Neural progenitor cell (in vitro differentiated cells): ENCODE results near the gene LRRC51. TPM values are rescaled to one million over a fixed set of nuclear protein-coding genes. Genes with fewer than 3 reads are reported as not detected.

Experiments used
- DNase-seq: peaks from one replicate; pipeline ENCODE4 v3.0.0-alpha.2; 2016; ENCODE audit warnings: low spot score
- H2AFZ ChIP-seq: fragments of 200-600 bp; sonication (generic); replicated peaks from 2 replicates; pipeline ENCODE4 v1.6.1; 2016; ENCODE audit warnings: antibody characterized with exemption
- H3F3A ChIP-seq: fragments of 200-600 bp; sonication (generic); 2 replicates; pipeline ENCODE4 v1.6.1; 2016; ENCODE audit warnings: antibody characterized with exemption, low read depth
- H3K27ac ChIP-seq: fragments of 200-600 bp; sonication (generic); 2 replicates; pipeline ENCODE4 v1.5.1; 2016; ENCODE audit warnings: mild to moderate bottlenecking
- H3K27me3 ChIP-seq: fragments of 200-600 bp; sonication (generic); 2 replicates; pipeline ENCODE4 v1.6.1; 2016; ENCODE audit warnings: mild to moderate bottlenecking, moderate library complexity
- H3K36me3 ChIP-seq: fragments of 200-600 bp; sonication (generic); 2 replicates; pipeline ENCODE4 v1.5.1; 2016
- H3K4me1 ChIP-seq: fragments of 200-600 bp; sonication (generic); 2 replicates; pipeline ENCODE4 v1.6.1; 2016; ENCODE audit warnings: mixed run types
- H3K4me2 ChIP-seq: fragments of 200-600 bp; sonication (generic); 2 replicates; pipeline ENCODE4 v1.6.1; 2016
- H3K4me3 ChIP-seq: fragments of 200-600 bp; sonication (generic); 2 replicates; pipeline ENCODE4 v1.5.1; 2016
- H3K79me2 ChIP-seq: fragments of 200-600 bp; sonication (generic); 2 replicates; pipeline ENCODE4 v1.6.1; 2016; ENCODE audit warnings: low read depth
- H3K9ac ChIP-seq: fragments of 200-600 bp; sonication (generic); 2 replicates; pipeline ENCODE4 v1.6.1; 2016
- H3K9me3 ChIP-seq: fragments of 200-600 bp; sonication (generic); 2 replicates; pipeline ENCODE4 v1.5.1; 2016; ENCODE audit warnings: low read depth
- H4K20me1 ChIP-seq: fragments of 200-600 bp; sonication (generic); 2 replicates; pipeline ENCODE4 v1.6.1; 2016; ENCODE audit warnings: low read depth
- H3K27ac Mint-ChIP-seq: 3 replicates; pipeline ENCODE4 v1.8.0; 2021; ENCODE audit warnings: mixed read lengths
- H3K27me3 Mint-ChIP-seq: 2 replicates; pipeline ENCODE4 v1.8.0; 2022; ENCODE audit warnings: low read depth, mild to moderate bottlenecking, inconsistent platforms, moderate library complexity, mixed read lengths; ENCODE audit not compliant: insufficient read depth
- H3K36me3 Mint-ChIP-seq: 3 replicates; pipeline ENCODE4 v1.8.0; 2021; ENCODE audit warnings: mixed read lengths
- H3K4me1 Mint-ChIP-seq: 3 replicates; pipeline ENCODE4 v1.8.0; 2021; ENCODE audit warnings: mixed read lengths
- H3K4me3 Mint-ChIP-seq: 3 replicates; pipeline ENCODE4 v1.8.0; 2021; ENCODE audit warnings: mild to moderate bottlenecking, moderate library complexity, mixed read lengths
- H3K9me3 Mint-ChIP-seq: 3 replicates; pipeline ENCODE4 v1.8.0; 2020; ENCODE audit warnings: mixed read lengths
- EZH2 ChIP-seq: fragments of 200-600 bp; sonication (generic); IDR thresholded peaks from 2 replicates; pipeline ENCODE4 v1.6.1; 2017; ENCODE audit warnings: antibody characterized with exemption, mild to moderate bottlenecking, moderate library complexity
- EZH2phosphoT487 ChIP-seq: fragments of 200-600 bp; sonication (generic); IDR thresholded peaks from 2 replicates; pipeline ENCODE4 v1.6.1; 2017; ENCODE audit warnings: antibody characterized with exemption
- total RNA-seq: library from RNA; depleted of rRNA; stranded (reverse); fragments of >200 nt; gene quantifications from 2 replicates; pipeline ENCODE4 v1.2.3, GENCODE V29; 2015; ENCODE audit warnings: low replicate concordance
- TF ChIP-seq, protein P1 (sequence below): fragments of 200-600 bp; sonication (generic); IDR thresholded peaks from 2 replicates; pipeline ENCODE4 v1.5.1; 2017; ENCODE audit warnings: antibody characterized with exemption, mild to moderate bottlenecking

The LRRC51 gene
- total RNA-seq, 1 donor from 2014 or later: 10.5 TPM

DNA sequence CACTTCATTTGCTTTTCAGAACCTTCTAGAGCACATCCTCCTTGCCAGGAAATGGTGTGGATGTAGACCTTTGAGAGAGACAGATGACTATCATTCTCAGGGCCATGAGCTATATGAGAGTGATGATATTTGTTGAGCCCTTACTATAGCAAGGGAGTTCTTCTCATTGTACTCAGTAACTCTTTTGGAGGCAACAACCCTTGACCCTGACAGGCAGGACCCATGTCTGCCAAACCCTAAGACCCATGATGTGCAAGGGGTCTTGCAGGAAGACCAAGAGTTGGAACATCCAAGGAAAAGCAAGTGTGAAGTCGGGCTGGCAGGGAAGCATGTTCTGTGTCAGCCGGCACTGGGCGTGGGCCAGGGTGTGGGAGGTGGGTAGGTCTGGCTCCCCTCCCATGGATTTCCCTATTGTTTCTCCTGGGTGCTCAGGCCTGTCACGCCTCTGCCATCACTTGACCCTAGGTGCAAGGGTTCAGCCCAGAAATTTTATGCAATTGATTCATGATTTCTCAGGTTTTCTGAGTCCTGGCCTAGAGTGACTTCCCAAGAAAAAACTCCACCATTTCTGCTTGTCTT, 56.1 kb downstream of the LRRC51 start:
- Mint-ChIP-seq H3K36me3 (no peaks in the 10 kb centered on the region), H3K27ac (no peak overlapping the region), H3K9me3 (no peaks in the 10 kb centered on the region), H3K27me3 (peaks cover 17% of the 10 kb centered on the region), H3K4me1 (no peaks in the 10 kb centered on the region), H3K4me3 (no peak overlapping the region)
- Histone ChIP-seq H3K27ac (no peak overlapping the region), H4K20me1 (no peaks in the 10 kb centered on the region), H3K4me3 (no peak overlapping the region), H3K79me2 (no peaks in the 10 kb centered on the region), H2AFZ (no peak overlapping the region), H3F3A (no peaks in the 10 kb centered on the region), H3K27me3 (peaks cover 23% of the 10 kb centered on the region), H3K9ac (no peak overlapping the region), H3K4me2 (no peak overlapping the region), H3K4me1 (no peaks in the 10 kb centered on the region), H3K36me3 (no peaks in the 10 kb centered on the region), H3K9me3 (no peaks in the 10 kb centered on the region)
- DNase-seq: no peak
- TF ChIP-seq EZH2phosphoT487 (no peak), EZH2 (no peak)
- TF ChIP-seq, protein P1, sequence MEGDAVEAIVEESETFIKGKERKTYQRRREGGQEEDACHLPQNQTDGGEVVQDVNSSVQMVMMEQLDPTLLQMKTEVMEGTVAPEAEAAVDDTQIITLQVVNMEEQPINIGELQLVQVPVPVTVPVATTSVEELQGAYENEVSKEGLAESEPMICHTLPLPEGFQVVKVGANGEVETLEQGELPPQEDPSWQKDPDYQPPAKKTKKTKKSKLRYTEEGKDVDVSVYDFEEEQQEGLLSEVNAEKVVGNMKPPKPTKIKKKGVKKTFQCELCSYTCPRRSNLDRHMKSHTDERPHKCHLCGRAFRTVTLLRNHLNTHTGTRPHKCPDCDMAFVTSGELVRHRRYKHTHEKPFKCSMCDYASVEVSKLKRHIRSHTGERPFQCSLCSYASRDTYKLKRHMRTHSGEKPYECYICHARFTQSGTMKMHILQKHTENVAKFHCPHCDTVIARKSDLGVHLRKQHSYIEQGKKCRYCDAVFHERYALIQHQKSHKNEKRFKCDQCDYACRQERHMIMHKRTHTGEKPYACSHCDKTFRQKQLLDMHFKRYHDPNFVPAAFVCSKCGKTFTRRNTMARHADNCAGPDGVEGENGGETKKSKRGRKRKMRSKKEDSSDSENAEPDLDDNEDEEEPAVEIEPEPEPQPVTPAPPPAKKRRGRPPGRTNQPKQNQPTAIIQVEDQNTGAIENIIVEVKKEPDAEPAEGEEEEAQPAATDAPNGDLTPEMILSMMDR: no peak

DNA sequence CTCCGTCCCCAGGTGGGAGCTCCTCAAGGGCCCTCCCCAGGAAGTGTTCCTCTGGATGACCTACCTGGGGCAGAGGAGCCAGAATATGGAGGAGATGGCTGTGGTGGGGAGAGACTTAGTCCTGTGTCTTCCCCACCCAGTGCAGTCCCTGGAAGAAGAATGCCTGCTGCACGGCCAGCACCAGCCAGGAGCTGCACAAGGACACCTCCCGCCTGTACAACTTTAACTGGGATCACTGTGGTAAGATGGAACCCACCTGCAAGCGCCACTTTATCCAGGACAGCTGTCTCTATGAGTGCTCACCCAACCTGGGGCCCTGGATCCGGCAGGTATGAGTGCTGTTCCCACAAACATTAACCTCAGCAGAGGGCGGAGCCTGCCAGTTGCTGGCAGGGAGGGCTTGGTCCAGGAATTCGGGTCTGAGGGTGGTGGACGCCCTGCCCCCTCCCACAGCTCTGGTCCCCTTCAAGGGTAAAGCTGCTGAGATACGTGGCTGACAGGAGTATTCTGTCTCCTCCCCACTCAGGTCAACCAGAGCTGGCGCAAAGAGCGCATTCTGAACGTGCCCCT, 58.3 kb downstream of the LRRC51 start:
- Histone ChIP-seq H3K27ac (no peak overlapping the region), H4K20me1 (no peaks in the 10 kb centered on the region), H3K4me2 (no peak overlapping the region), H3K9me3 (no peaks in the 10 kb centered on the region), H3K4me3 (no peak overlapping the region), H3K9ac (no peak overlapping the region), H3K4me1 (no peaks in the 10 kb centered on the region), H3K79me2 (no peaks in the 10 kb centered on the region), H3K36me3 (no peaks in the 10 kb centered on the region), H3F3A (no peaks in the 10 kb centered on the region), H2AFZ (no peak overlapping the region), H3K27me3 (peaks cover 2% of the 10 kb centered on the region)
- Mint-ChIP-seq H3K36me3 (no peaks in the 10 kb centered on the region), H3K27ac (no peak overlapping the region), H3K4me3 (no peak overlapping the region), H3K4me1 (no peaks in the 10 kb centered on the region), H3K9me3 (no peaks in the 10 kb centered on the region), H3K27me3 (peaks cover 11% of the 10 kb centered on the region)
- TF ChIP-seq EZH2phosphoT487 (no peak), EZH2 (no peak)
- TF ChIP-seq, protein P1: no peak
- DNase-seq: no peak

- Mint-ChIP-seq H3K9me3 (no peaks in the 10 kb centered on the region), H3K27ac (no peak overlapping the region), H3K36me3 (no peaks in the 10 kb centered on the region), H3K27me3 (peaks cover 12% of the 10 kb centered on the region), H3K4me1 (no peaks in the 10 kb centered on the region), H3K4me3 (no peak overlapping the region)
- Histone ChIP-seq H3F3A (no peaks in the 10 kb centered on the region), H3K4me3 (no peak overlapping the region), H4K20me1 (no peaks in the 10 kb centered on the region), H3K36me3 (no peaks in the 10 kb centered on the region), H3K9me3 (no peaks in the 10 kb centered on the region), H2AFZ (no peak overlapping the region), H3K79me2 (no peaks in the 10 kb centered on the region), H3K4me2 (no peak overlapping the region), H3K27me3 (no peaks in the 10 kb centered on the region), H3K27ac (no peak overlapping the region), H3K4me1 (no peaks in the 10 kb centered on the region), H3K9ac (no peak overlapping the region)
- no peak for DNase-seq
- TF ChIP-seq EZH2phosphoT487 (no peak), EZH2 (no peak)
- TF ChIP-seq, protein P1: no peak
Measured at GRCh38 chr11:72139500-72139899, 58.9 kb downstream of the LRRC51 start.
